OCI-LY3 (cell line): Measurements from ENCODE around the gene PIP5K1C.

Experiments used
- CTCF ChIP-seq: fragments of 200-600, 300-600 bp; sonication (generic); IDR thresholded peaks from 2 replicates; pipeline ENCODE4 v1.5.1; 2014; ENCODE audit warnings: antibody characterized with exemption, low read length, low read depth
- EZH2phosphoT487 ChIP-seq: fragments of 200-600 bp; shearing (Covaris generic); IDR thresholded peaks from 2 replicates; pipeline ENCODE4 v1.6.1; 2018; ENCODE audit warnings: antibody characterized with exemption, mixed run types, low read depth

GRCh38 chr19:3690551-3691371, 9.5 kb downstream of the PIP5K1C start:
- no peak for TF ChIP-seq CTCF
- TF ChIP-seq EZH2phosphoT487, result no peak
